WTC11 (cell line): ENCODE results near the gene MTMR6. TPM values are rescaled to one million over a fixed set of nuclear protein-coding genes. Genes with fewer than 3 reads are reported as not detected.
A peak's percentile ranks its signal among the peaks of the same experiment; 100 is the strongest.

Experiments
- ETV6 ChIP-seq: sonication (generic); formaldehyde crosslinking; IDR thresholded peaks from 2 replicates; pipeline ENCODE4 v1.8.1; 2022; ENCODE audit warnings: mild to moderate bottlenecking, missing genetic modification reagents
- FOXK1 ChIP-seq: sonication (generic); formaldehyde crosslinking; IDR thresholded peaks from 2 replicates; pipeline ENCODE4 v1.8.0; 2022; ENCODE audit warnings: mild to moderate bottlenecking, moderate library complexity, missing genetic modification reagents
- GTF2I ChIP-seq: fragments of 250-450 bp; sonication (Bioruptor Pico); conservative IDR thresholded peaks from 2 replicates; pipeline ENCODE4 v1.4.0; 2021; ENCODE audit warnings: mild to moderate bottlenecking
- KAT7 ChIP-seq: sonication (generic); formaldehyde crosslinking; IDR thresholded peaks from 2 replicates; pipeline ENCODE4 v1.8.1; 2023; ENCODE audit warnings: missing genetic modification reagents, mild to moderate bottlenecking, borderline replicate concordance
- MAX ChIP-seq: sonication (generic); formaldehyde crosslinking; IDR thresholded peaks from 2 replicates; pipeline ENCODE4 v1.8.0; 2022; ENCODE audit warnings: mild to moderate bottlenecking, missing genetic modification reagents
- MYBL2 ChIP-seq: sonication (generic); formaldehyde crosslinking; IDR thresholded peaks from 2 replicates; pipeline ENCODE4 v1.8.1; 2023; ENCODE audit warnings: mild to moderate bottlenecking, moderate library complexity, missing genetic modification reagents
- PREB ChIP-seq: sonication (generic); formaldehyde crosslinking; IDR thresholded peaks from 2 replicates; pipeline ENCODE4 v1.8.1; 2022; ENCODE audit warnings: mild to moderate bottlenecking, missing genetic modification reagents, moderate library complexity, borderline replicate concordance
- RELA ChIP-seq: sonication (generic); formaldehyde crosslinking; IDR thresholded peaks from 2 replicates; pipeline ENCODE4 v1.8.1; 2022; ENCODE audit warnings: missing genetic modification reagents, mild to moderate bottlenecking, borderline replicate concordance
- SMAD3 ChIP-seq: sonication (generic); formaldehyde crosslinking; IDR thresholded peaks from 2 replicates; pipeline ENCODE4 v1.8.0; 2022; ENCODE audit warnings: missing genetic modification reagents, mild to moderate bottlenecking, borderline replicate concordance
- SOX15 ChIP-seq: fragments of 250-450 bp; sonication (Bioruptor Pico); IDR thresholded peaks from 2 replicates; pipeline ENCODE4 v1.9.0; 2021; ENCODE audit warnings: mild to moderate bottlenecking
- TEAD4 ChIP-seq: sonication (generic); formaldehyde crosslinking; IDR thresholded peaks from 2 replicates; pipeline ENCODE4 v1.8.0; 2022; ENCODE audit warnings: mild to moderate bottlenecking, missing genetic modification reagents
- TP53 ChIP-seq: sonication (generic); formaldehyde crosslinking; IDR thresholded peaks from 2 replicates; pipeline ENCODE4 v1.8.1; 2023; ENCODE audit warnings: mild to moderate bottlenecking, missing genetic modification reagents
- ZNF121 ChIP-seq: sonication (generic); formaldehyde crosslinking; IDR thresholded peaks from 2 replicates; pipeline ENCODE4 v1.8.0; 2023; ENCODE audit warnings: missing genetic modification reagents
- ZNF138 ChIP-seq: sonication (generic); formaldehyde crosslinking; conservative IDR thresholded peaks from 2 replicates; pipeline ENCODE4 v1.8.1; 2022; ENCODE audit warnings: mild to moderate bottlenecking, moderate library complexity, missing genetic modification reagents
- ZNF263 ChIP-seq: sonication (generic); formaldehyde crosslinking; IDR thresholded peaks from 2 replicates; pipeline ENCODE4 v1.8.1; 2022; ENCODE audit warnings: low read depth, mild to moderate bottlenecking, moderate library complexity, missing genetic modification reagents
- ZNF425 ChIP-seq: fragments of 250-450 bp; sonication (Bioruptor Pico); conservative IDR thresholded peaks from 2 replicates; pipeline ENCODE4 v1.9.0; 2021; ENCODE audit warnings: mild to moderate bottlenecking
- ZNF671 ChIP-seq: fragments of 250-450 bp; sonication (Bioruptor Pico); IDR thresholded peaks from 2 replicates; pipeline ENCODE4 v1.8.0; 2021; ENCODE audit warnings: mild to moderate bottlenecking
- total RNA-seq: library from RNA; stranded (reverse); gene quantifications from 3 replicates; pipeline ENCODE4 v1.2.3, GENCODE V29; 2021
- TF ChIP-seq, protein P1 (sequence below): sonication (generic); formaldehyde crosslinking; conservative IDR thresholded peaks from 2 replicates; pipeline ENCODE4 v1.8.1; 2023; ENCODE audit warnings: mild to moderate bottlenecking, low read depth, missing genetic modification reagents, moderate library complexity
- TF ChIP-seq, protein P2 (sequence below): fragments of 250-450 bp; sonication (Bioruptor Pico); IDR thresholded peaks from 2 replicates; pipeline ENCODE4 v2.1.2; 2022; ENCODE audit warnings: mild to moderate bottlenecking, moderate library complexity
- TF ChIP-seq, protein P3 (sequence below): sonication (generic); formaldehyde crosslinking; IDR thresholded peaks from 2 replicates; pipeline ENCODE4 v1.8.1; 2023; ENCODE audit warnings: mild to moderate bottlenecking, missing genetic modification reagents, moderate library complexity
- TF ChIP-seq, protein P4 (sequence below): sonication (generic); formaldehyde crosslinking; IDR thresholded peaks from 2 replicates; pipeline ENCODE4 v1.8.1; 2023; ENCODE audit warnings: mild to moderate bottlenecking, missing genetic modification reagents, moderate library complexity
- TF ChIP-seq, protein P5 (sequence below): sonication (generic); formaldehyde crosslinking; IDR thresholded peaks from 2 replicates; pipeline ENCODE4 v1.8.0; 2022; ENCODE audit warnings: mild to moderate bottlenecking, missing genetic modification reagents

Gene MTMR6
- total RNA-seq, 1 experiment from 2014 or later: 8.6 TPM

GRCh38 chr13:25301347-25302113 is 14.2 kb upstream of the MTMR6 start, which contains the start of gene NUP58 (continued):
- TF ChIP-seq, protein P1, sequence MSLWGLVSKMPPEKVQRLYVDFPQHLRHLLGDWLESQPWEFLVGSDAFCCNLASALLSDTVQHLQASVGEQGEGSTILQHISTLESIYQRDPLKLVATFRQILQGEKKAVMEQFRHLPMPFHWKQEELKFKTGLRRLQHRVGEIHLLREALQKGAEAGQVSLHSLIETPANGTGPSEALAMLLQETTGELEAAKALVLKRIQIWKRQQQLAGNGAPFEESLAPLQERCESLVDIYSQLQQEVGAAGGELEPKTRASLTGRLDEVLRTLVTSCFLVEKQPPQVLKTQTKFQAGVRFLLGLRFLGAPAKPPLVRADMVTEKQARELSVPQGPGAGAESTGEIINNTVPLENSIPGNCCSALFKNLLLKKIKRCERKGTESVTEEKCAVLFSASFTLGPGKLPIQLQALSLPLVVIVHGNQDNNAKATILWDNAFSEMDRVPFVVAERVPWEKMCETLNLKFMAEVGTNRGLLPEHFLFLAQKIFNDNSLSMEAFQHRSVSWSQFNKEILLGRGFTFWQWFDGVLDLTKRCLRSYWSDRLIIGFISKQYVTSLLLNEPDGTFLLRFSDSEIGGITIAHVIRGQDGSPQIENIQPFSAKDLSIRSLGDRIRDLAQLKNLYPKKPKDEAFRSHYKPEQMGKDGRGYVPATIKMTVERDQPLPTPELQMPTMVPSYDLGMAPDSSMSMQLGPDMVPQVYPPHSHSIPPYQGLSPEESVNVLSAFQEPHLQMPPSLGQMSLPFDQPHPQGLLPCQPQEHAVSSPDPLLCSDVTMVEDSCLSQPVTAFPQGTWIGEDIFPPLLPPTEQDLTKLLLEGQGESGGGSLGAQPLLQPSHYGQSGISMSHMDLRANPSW (CRISPR knock-in tag): 0 out of 2 replicates have a peak, but pooled peaks have one; percentile 86
- 0 out of 2 replicates have a peak, but pooled peaks have one; percentile 78 for TF ChIP-seq SMAD3 (CRISPR knock-in tag)
- TF ChIP-seq, protein P2, sequence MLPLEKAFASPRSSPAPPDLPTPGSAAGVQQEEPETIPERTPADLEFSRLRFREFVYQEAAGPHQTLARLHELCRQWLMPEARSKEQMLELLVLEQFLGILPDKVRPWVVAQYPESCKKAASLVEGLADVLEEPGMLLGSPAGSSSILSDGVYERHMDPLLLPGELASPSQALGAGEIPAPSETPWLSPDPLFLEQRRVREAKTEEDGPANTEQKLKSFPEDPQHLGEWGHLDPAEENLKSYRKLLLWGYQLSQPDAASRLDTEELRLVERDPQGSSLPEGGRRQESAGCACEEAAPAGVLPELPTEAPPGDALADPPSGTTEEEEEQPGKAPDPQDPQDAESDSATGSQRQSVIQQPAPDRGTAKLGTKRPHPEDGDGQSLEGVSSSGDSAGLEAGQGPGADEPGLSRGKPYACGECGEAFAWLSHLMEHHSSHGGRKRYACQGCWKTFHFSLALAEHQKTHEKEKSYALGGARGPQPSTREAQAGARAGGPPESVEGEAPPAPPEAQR (CRISPR knock-in tag): no peak
- TF ChIP-seq GTF2I: no peak
- TF ChIP-seq ZNF671 (CRISPR knock-in tag): no peak
- TF ChIP-seq ZNF121 (CRISPR knock-in tag): no peak
- TF ChIP-seq SOX15 (CRISPR knock-in tag): no peak
- 0 out of 2 replicates have a peak, but pooled peaks have one; percentile 38 for TF ChIP-seq TEAD4
- TF ChIP-seq, protein P3, sequence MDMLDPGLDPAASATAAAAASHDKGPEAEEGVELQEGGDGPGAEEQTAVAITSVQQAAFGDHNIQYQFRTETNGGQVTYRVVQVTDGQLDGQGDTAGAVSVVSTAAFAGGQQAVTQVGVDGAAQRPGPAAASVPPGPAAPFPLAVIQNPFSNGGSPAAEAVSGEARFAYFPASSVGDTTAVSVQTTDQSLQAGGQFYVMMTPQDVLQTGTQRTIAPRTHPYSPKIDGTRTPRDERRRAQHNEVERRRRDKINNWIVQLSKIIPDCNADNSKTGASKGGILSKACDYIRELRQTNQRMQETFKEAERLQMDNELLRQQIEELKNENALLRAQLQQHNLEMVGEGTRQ (CRISPR knock-in tag): peak; percentile 28; the same call in 1 of the 2 replicates
- peak; percentile 86; the same call in 1 of the 2 replicates for TF ChIP-seq RELA (CRISPR knock-in tag)
- no peak for TF ChIP-seq ZNF263 (CRISPR knock-in tag)
- TF ChIP-seq MYBL2 (CRISPR knock-in tag): peak; percentile 63
- TF ChIP-seq, protein P4, sequence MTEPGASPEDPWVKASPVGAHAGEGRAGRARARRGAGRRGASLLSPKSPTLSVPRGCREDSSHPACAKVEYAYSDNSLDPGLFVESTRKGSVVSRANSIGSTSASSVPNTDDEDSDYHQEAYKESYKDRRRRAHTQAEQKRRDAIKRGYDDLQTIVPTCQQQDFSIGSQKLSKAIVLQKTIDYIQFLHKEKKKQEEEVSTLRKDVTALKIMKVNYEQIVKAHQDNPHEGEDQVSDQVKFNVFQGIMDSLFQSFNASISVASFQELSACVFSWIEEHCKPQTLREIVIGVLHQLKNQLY (CRISPR knock-in tag): no peak
- no peak for TF ChIP-seq ZNF425 (CRISPR knock-in tag)
- TF ChIP-seq MAX (CRISPR knock-in tag): peak; percentile 89
- TF ChIP-seq TP53: no peak
- TF ChIP-seq FOXK1 (CRISPR knock-in tag): peak; percentile 91
- peak; percentile 66 for TF ChIP-seq ETV6 (CRISPR knock-in tag)
- TF ChIP-seq KAT7 (CRISPR knock-in tag): peak; percentile 67; the same call in 1 of the 2 replicates
- TF ChIP-seq, protein P5, sequence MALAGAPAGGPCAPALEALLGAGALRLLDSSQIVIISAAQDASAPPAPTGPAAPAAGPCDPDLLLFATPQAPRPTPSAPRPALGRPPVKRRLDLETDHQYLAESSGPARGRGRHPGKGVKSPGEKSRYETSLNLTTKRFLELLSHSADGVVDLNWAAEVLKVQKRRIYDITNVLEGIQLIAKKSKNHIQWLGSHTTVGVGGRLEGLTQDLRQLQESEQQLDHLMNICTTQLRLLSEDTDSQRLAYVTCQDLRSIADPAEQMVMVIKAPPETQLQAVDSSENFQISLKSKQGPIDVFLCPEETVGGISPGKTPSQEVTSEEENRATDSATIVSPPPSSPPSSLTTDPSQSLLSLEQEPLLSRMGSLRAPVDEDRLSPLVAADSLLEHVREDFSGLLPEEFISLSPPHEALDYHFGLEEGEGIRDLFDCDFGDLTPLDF: 0 out of 2 replicates have a peak, but pooled peaks have one; percentile 54
- no peak for TF ChIP-seq PREB
- 0 out of 2 replicates have a peak, but pooled peaks have one; percentile 25 for TF ChIP-seq ZNF138
